ENCODE data around the gene LGALS7. TPM values are rescaled to one million over a fixed set of nuclear protein-coding genes. Genes with fewer than 3 reads are reported as not detected.

Gene LGALS7
- total RNA-seq, 1 donor from 2014 or later: not detected

GRCh38 chr19:38801359-38802095, 28.2 kb upstream of the LGALS7 start:
- FAIRE-seq (no peak), DNase-seq (ENCODE audit: low read depth) (no peak)
- Histone ChIP-seq H3K27me3 (ENCODE audit: insufficient read depth, low read length) (peaks cover 5% of the 10 kb centered on the region), H3K4me1 (ENCODE audit: insufficient read depth, low read length) (no peaks in the 10 kb centered on the region), H3K9ac (ENCODE audit: low read length) (no peak overlapping the region), H3K4me3 (ENCODE audit: insufficient read depth, low read depth, low read length) (no peak overlapping the region), H3K27ac (ENCODE audit: low read depth, low read length) (no peak overlapping the region), H3K79me2 (ENCODE audit: insufficient read depth, low read length) (no peaks in the 10 kb centered on the region), H2AFZ (ENCODE audit: low read depth, low read length) (no peak overlapping the region), H3K9me3 (ENCODE audit: insufficient read depth, low read depth, low read length) (no peaks in the 10 kb centered on the region), H3K4me2 (ENCODE audit: low read length) (no peak overlapping the region), H4K20me1 (ENCODE audit: insufficient read depth, low read length) (no peaks in the 10 kb centered on the region), H3K36me3 (ENCODE audit: insufficient read depth, low read length) (no peaks in the 10 kb centered on the region)
- TF ChIP-seq EZH2 (IDR thresholded peaks at IDR 0.05; ENCODE audit: insufficient read depth, low read length): no peak
- no peak for TF ChIP-seq CTCF (IDR thresholded peaks at IDR 0.05; ENCODE audit: insufficient read depth, low read depth, low read length)
- Mint-ChIP-seq H3K27me3 (ENCODE audit: low read depth, unreplicated experiment) (peaks cover 2% of the 10 kb centered on the region), H3K27ac (ENCODE audit: unreplicated experiment) (no peak overlapping the region), H3K9me3 (ENCODE audit: unreplicated experiment) (peaks cover 3% of the 10 kb centered on the region), H3K4me1 (ENCODE audit: low read depth, unreplicated experiment) (no peaks in the 10 kb centered on the region), H3K36me3 (ENCODE audit: low read depth, unreplicated experiment) (no peaks in the 10 kb centered on the region), H3K4me3 (ENCODE audit: unreplicated experiment) (no peak overlapping the region)

- Histone ChIP-seq H3K4me1 (ENCODE audit: insufficient read depth, low read length) (no peaks in the 10 kb centered on the region), H3K27me3 (ENCODE audit: insufficient read depth, low read length) (peaks cover 5% of the 10 kb centered on the region), H2AFZ (ENCODE audit: low read depth, low read length) (no peak overlapping the region), H3K4me3 (ENCODE audit: insufficient read depth, low read depth, low read length) (no peak overlapping the region), H3K27ac (ENCODE audit: low read depth, low read length) (no peak overlapping the region), H3K36me3 (ENCODE audit: insufficient read depth, low read length) (no peaks in the 10 kb centered on the region), H3K4me2 (ENCODE audit: low read length) (no peak overlapping the region), H4K20me1 (ENCODE audit: insufficient read depth, low read length) (no peaks in the 10 kb centered on the region), H3K79me2 (ENCODE audit: insufficient read depth, low read length) (no peaks in the 10 kb centered on the region), H3K9ac (ENCODE audit: low read length) (no peak overlapping the region), H3K9me3 (ENCODE audit: insufficient read depth, low read depth, low read length) (no peaks in the 10 kb centered on the region)
- H3K9me3 Mint-ChIP-seq (ENCODE audit: unreplicated experiment): peaks cover 3% of the 10 kb centered on the region
- no peak overlapping the region for H3K27ac Mint-ChIP-seq (ENCODE audit: unreplicated experiment)
- no peak for DNase-seq (ENCODE audit: low read depth)
- no peaks in the 10 kb centered on the region for H3K4me1 Mint-ChIP-seq (ENCODE audit: low read depth, unreplicated experiment)
- TF ChIP-seq EZH2 (IDR thresholded peaks at IDR 0.05; ENCODE audit: insufficient read depth, low read length): no peak
- TF ChIP-seq CTCF (IDR thresholded peaks at IDR 0.05; ENCODE audit: insufficient read depth, low read depth, low read length): no peak
- FAIRE-seq: no peak
- no peak overlapping the region for H3K4me3 Mint-ChIP-seq (ENCODE audit: unreplicated experiment)
- peaks cover 2% of the 10 kb centered on the region for H3K27me3 Mint-ChIP-seq (ENCODE audit: low read depth, unreplicated experiment)
- H3K36me3 Mint-ChIP-seq (ENCODE audit: low read depth, unreplicated experiment): no peaks in the 10 kb centered on the region
Measured at GRCh38 chr19:38800577-38801347, 27.4 kb upstream of the LGALS7 start.

Data from astrocyte (in vitro differentiated cells and primary cell).